ENCODE measurements around the gene ARID2.

The ARID2 gene

DNA sequence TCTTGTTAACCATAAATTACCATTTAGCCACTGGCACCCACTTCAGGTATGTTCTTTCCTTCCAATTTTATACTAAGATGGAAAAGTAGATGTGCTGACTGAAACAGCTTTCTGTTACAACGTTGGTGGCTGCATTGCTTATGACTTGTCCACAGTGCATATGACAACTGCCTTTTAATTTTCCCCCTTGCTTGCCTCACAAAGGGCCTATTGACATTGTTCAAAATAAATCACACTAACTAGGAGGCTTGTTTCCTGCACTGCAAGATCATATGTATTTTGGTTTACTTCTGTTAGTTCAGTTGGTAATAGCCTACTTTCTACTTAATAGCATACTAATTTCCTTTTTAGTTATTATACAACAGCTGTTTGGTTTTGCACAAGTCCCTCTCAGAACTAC is 205.4 kb downstream of the ARID2 start:
- DNase-seq (ENCODE audit: low read depth, low spot score) = no peak

DNA sequence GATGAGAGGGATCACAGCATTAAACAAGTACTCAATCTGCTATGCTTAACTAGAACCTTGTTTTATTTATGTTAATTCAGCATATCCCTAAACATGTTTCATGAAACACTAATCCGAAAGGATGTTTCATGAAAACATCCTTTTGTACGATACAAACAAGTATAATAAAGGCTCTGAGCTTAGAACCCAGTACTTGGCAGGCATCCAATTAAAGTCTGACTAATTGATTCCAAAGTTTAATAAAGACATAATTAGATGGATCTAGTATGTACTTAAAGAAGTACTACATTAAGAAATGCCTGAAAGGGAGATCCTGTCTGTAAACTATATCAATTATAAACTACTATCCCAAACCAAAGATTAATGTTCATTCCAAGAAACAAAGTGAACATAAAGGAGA is 209.1 kb downstream of the ARID2 start:
- DNase-seq (ENCODE audit: low read depth, low spot score) = no peak

DNA sequence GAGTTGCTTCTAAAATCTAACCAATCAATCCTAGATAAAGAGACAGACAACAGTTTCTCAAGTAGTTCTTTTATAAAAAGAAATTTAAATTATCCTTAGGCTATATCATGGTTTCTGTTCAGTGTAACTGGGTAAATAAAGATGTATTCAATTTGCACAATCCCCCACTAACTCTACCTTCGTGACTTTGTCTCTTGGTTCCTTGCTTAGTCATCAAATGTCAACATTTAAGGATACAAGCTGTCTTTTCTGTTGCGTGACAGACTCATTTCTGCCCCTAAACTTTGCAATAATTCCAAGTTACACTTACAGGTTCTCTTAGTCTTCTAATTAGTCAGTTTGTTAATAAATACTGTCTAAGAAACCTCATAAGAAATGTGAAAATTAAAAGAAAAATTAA is 210.3 kb downstream of the ARID2 start:
- DNase-seq (ENCODE audit: low read depth, low spot score) = no peak

DNA sequence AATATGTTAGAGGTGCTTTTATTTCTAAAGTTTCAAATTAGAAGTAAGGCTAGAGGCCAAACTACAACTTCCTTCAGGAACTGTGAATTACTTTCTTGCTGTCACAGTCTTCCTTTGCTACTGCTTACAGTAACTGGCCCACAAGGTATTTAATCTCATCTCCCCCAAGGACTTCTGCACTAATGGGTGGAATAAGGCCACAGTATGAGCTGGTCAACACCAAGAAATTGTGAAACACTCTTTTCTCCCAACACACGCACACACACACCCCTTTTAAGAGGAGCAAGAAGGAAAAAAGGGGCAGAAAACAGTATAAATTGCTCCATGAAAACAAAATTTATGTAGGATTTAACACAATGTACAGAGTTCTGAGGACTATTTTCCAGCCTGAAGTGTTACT is 215.3 kb downstream of the ARID2 start:
- no peak for DNase-seq (ENCODE audit: low read depth, low spot score)

DNA sequence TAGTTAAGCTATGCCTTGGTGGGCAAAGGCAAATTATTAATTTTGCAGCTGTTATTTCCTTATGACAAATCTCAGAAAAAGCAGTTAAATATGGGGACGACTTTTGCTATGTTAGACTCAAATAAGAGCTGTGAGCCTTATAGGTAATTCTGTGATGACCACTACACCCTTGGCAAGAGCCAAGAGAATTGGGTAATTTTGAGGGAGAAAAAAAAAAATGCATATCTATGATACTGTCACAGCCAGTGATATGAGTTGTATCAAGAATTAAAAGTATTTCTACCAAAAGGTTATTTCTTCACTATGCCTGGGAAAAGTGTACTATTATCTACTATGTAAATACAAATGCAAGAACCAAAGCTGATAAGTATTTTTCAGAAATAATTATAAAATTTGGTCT is 216.9 kb downstream of the ARID2 start:
- no peak for DNase-seq (ENCODE audit: low read depth, low spot score)

DNA sequence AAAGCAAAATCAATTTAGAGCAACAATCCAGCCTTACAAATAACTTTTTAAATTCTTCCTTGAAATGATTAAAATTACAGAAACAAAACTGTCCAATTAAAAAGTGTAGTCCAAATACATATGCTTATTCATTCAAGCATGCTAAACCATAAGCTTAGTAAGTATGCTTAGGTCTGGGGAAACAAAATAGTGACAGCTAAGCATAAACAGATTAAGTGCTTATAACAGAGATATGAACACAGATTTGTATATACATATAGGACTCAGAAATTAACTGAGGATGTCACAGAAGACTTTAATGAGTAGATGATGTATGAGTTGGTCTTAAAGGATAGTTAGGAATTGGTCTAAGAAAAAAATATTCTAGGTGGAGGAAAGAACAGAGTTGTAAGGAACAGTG is 219.0 kb downstream of the ARID2 start:
- no peak for DNase-seq (ENCODE audit: low read depth, low spot score)
